Left forelimb (tissue), 1 donor: ENCODE measurements around the gene ST3GAL5.
"Not testable (repeated sequence)": the region's sequence is repeated elsewhere in the genome, so short reads cannot be mapped to it uniquely, and the experiment has no call there.

Experiments used
- DNase-seq: peaks from one replicate; pipeline ENCODE4 v3.0.0-alpha.2; 2018; ENCODE audit warnings: low spot score

ST3GAL5 gene

DNA sequence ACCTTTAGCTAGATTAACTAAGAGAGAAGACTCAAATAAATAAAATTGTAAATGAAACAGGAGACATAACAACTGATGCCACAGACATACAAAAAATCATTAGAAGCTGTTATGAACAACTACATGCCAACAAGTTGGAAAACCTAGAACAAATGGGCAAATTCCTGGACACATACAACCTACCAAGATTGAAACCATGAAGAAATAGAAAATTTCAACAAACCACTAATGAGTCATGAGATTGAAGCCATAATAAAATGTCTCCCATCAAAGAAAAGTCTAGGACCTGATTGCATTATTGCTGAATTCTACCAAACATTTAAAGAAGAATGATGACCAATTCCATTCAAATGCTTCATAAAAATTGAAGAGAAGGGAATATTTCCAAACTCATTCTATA lies 54.3 kb downstream of the ST3GAL5 start:
- no peak for DNase-seq

DNA sequence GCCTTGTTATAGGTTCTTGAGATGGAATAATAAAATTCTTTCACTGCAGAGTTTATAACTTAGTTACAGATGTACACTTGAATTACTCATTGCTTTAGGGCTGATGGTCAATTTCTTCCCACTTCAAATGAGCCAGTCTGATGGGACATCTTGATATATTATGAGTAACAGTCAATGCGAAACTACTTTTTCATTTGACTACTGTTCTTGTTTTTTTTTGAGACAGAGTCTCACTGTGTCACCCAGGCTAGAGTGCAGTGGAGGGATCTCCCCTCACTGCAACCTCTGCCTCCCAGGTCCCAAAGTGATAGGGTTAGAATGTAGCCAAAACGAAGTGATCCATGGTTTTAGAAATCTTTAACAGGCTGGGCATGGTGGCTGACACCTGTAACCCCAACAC lies 57.1 kb downstream of the ST3GAL5 start:
- no peak for DNase-seq

DNA sequence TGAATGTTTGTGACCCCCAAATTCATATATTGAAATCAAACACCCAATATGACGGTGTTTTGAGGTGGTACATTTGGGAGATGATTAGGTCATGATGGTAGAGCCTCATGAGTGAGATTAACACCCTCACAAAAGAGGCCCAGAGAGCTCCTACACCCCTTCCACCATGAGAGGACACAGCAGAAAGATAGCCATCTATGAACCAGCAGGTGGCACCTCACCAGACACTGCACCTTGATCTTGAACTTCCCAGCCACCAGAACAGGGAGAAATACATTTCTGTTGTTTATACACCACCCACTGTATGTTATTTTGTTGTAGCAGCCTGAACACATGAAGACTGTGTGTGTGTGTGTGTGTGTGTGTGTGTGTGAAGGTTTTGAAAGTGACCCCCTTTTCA lies 58.1 kb downstream of the ST3GAL5 start:
- no peak for DNase-seq

DNA sequence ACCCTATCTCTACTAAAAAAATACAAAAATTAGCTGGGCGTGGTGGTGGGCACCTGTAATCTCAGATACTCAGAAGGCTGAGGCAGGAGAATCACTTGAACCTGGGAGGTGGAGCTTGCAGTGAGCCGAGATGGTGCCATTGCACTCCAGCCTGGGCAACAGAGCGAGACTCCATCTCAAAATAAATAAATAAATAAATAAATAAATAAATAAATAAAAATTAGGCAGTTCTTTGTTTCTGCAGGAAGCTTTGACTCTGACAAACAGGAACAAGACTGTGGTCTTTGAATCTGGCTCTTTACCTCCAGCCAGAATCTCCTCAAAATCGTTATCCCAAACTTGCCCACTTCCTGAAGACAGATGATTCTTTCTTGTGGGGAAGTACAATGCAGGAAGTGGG lies 59.4 kb downstream of the ST3GAL5 start:
- not testable (repeated sequence) for DNase-seq

GRCh38 chr2:85828725-85829124 lies 60.1 kb downstream of the ST3GAL5 start:
- DNase-seq = no peak

GRCh38 chr2:85827879-85828569 lies 60.8 kb downstream of the ST3GAL5 start:
- DNase-seq = no peak

DNA sequence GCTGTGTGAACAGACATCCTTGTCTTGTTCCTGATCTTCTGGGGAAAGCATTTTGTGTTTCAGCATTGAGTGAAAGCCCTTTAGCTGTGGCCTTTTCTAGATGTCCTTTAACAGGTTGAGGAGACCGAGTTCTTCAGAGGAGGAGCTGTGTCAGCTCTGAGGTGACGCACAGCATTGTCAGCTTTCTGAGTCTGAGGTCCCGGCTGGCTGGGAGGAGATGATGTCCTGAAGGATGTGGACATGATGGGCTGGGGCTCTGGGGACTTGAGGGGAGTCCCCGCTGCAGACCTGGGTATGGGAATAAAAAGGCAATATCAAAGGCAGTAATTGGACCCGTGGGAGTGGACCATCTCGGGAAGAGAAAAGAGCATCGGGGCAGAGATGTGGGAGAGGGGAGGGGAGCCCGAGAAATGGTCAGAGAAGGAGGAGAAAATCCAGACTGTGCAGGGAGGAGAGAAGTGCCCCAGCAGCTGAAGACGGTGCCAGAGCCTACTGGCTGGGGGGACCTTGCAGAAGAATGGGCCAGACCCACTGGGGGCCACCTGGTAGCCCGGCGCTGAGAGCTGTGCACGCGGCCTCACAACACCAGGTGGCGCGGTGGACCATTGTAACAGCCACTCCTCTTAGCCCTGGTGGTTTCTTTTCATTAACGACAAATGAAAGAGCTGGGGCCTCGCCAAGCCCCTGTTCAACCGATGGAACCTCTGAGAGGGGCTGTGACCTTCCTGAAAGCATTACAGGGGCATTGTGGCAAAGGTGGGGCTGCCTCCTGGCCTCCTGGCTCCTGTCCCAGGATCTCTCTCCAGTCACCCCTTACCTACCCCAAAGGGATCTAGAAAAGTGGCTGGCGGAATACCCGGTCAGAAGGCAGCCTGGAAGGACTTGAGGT lies 61.6 kb downstream of the ST3GAL5 start:
- peak; percentile 85 for DNase-seq

- no peak for DNase-seq
These were observed 64.8 kb downstream of the ST3GAL5 start for GRCh38 chr2:85823951-85824350.

DNA sequence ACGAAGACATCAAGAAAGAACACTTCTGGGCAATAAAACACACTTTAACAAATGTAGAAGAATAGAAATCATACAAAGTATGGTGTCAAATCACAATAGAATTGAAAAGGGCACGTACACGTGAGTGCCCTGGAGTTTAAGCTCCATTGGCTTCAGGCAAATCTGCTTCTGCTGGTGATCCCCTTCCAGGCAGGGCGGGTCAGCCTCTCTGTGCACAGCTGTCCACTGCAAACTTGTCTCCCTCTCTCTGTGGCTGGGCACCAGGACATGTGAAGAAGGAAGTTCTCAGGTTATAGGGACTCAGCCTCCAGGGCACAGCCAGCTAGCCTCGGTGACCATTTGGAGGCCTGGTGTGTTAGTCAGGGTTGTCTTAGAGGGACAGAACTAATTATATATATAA lies 66.0 kb downstream of the ST3GAL5 start:
- no peak for DNase-seq

DNA sequence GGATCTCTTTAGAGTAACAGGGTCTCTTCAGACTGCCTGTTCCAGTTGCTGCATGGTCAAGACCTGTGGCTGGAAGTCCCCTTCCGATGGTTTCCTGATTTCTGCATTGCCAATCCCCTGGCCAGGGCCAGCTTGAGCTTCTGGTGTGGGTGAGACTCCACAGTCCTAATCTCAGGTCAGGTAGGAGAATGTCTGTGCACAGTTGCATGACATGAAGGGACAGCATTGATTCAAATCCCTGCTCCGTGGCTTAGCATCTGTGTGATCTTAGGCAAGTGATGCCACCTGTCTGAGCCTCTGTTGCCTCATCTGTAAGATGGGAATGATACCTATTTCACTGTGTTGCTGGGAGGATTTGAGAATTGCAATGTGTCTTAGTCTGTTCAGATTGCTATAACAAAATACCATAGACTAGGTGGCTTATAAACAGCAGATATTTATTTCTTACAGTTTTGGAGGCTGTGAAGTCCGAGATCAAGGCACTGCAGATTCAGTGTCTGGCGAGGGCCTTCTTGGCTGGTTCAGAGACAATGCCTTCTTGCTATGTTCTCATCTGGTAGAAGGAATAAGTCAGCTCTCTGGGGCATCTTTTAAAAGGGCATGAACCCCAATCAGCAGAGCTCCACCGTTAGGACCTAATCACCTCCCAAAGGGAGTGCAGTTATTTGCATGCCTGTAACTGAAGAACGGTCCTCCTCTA lies 68.8 kb downstream of the ST3GAL5 start:
- DNase-seq = no peak

GRCh38 chr2:85814802-85815550 lies 73.8 kb downstream of the ST3GAL5 start:
- no peak for DNase-seq

DNA sequence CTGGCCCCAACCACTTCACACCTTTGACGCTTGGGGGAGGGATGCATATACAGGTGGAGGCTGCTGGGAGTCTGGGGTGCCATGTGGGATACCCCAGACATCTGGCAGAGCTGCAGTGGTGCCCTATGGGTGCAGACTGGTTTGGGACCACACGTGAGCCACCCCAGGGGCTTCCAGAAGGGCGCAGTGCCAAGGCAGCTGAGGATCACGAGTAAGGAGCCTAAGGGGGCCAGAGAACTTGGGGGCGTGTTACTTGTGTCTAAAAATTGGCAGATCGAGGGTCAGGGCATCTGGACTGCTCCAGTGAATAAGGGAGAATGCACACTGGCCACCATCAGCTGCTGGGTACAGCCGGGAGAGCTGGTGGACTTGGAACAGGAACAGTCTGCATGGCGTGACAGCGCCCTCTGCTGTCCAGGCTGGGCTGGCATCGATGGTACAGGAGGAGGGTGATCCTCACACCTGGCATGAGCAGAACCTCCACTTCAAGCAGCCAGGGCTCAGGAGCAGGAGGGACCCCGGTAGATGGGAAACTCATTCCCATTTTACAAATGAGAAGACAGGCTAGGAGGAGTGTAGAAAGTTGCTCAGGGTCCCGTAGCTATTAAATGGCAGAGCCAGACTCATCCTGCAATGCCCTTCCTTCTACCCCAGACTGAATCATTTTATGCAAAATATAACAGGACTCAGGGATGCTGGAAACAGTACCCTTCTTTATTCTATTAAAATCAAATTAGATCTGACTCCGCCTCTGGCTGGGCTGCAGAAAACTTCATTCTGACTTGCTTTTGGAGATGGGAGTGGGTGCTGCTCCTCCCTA lies 74.6 kb downstream of the ST3GAL5 start:
- peak; percentile 91 for DNase-seq

GRCh38 chr2:85813211-85813981 lies 75.4 kb downstream of the ST3GAL5 start:
- no peak for DNase-seq

GRCh38 chr2:85812094-85812735 lies 76.6 kb downstream of the ST3GAL5 start:
- DNase-seq = no peak

DNA sequence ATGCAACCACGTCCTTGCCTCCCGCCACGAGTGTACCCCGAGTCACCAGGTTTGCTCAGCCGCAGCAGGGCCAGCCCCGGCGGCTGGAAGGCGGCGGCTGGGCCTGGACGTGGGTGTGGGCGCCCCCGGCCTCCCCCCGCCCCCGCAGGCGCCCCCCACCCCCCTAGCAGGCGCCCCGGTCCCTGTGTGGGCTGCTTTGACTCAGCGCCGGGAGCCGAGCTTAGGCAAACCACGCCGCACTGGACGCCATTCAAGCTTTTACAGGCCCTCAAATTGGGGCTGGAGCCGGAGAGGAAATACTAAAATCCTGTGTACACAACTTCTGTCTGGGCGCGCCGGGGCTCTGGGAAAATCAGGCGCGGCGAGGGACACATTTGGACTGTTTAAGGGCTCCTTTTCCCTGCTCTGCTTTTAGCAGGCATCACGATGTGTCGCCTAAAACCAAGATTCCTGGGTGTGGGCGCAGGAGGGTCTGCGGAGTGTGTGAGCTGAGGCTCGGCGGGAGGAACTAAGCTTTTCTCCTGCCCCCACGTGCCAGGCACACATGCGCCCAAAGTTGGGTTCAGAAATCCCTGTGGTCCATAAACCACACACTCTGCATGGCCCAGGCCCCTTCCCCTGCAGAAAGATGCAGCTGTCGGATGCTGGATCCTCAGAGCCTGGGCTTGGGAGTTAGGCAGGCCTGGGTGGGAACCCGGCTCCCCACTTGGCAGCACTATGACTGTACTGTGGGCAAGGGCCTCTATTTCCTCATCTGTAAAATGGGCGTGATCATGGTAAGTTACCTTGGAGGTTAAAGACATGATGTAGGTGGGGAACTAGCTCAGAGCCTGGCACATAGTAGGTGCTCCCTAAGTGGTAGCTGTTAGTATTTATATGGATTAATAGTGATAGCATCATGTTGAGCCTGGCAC lies 77.4 kb downstream of the ST3GAL5 start:
- DNase-seq = no peak

DNA sequence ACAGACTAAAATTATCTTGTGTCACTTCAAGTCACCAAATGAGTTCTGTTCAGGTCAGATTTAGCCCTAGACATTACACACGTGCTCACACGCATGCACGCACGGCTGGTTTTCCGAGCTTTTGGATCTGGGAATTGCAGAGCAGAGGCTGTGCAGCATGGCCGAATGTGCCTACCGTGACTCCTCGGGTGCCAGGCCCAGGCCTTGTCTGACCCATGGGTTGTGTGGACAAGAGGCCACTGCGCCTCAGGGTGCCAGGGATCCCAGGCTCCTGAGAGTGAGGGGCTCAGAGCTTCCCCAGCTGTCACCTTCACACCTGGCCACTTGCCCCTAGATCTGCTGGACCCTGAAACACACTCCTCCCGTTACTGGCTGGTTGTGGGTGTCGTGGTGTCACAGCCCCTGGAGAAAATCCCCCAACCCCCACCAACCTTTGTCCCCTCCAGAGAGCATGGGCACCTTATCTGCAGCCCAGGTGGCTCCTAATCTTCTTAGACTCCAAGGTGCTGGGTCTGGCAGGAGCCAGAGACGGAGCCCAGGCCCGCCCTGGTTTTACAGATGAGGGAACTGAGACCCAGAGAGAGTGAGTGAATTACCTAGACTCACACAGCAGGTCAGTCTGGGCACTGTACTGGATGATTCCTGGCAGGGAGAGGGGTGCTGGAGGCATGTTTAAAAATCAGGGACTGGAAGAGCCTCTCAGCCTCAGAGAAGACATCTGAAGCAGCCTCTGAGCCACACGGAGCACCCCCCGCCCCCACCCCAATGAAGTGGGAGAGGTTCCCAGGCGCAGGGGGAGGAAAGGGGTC lies 78.2 kb downstream of the ST3GAL5 start:
- DNase-seq = no peak

DNA sequence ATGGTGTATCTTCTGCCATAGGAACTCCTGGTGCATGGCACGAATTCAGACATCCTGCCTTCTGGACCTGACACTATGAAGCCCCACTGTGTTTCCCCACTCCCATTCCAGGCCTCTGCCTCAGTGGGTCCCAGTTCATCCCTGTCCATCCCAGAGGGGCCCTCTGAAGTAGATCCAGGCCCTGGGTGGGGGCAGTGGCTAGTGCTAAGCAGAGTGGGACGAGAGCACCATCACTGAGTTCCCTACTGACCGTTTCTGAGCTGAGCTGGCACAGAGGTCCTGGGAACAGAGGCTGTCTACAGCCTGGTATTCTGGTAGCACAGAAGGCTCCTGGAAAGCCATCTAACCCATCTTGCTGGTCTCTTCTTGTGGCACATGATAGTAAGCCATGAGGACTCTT lies 81.0 kb downstream of the ST3GAL5 start:
- DNase-seq = no peak
